Upper lobe of right lung (tissue), 1 donor: ENCODE data around the gene BHMT2. TPM values are rescaled to one million over a fixed set of nuclear protein-coding genes. Genes with fewer than 3 reads are reported as not detected.

ENCODE experiments used
- ATAC-seq: fragments of 200-7000 bp; cut with Tn5 transposase; one replicate; pipeline ENCODE4 v1.9.1; 2020; ENCODE audit warnings: mild to moderate bottlenecking, moderate library complexity
- DNase-seq: peaks from one replicate; pipeline ENCODE4 v3.0.0-alpha.2; 2020
- H3K27ac ChIP-seq: fragments of 200-600 bp; one replicate; pipeline ENCODE4 v1.8.0; 2022
- H3K27me3 ChIP-seq: fragments of 200-600 bp; one replicate; pipeline ENCODE4 v1.8.0; 2022; ENCODE audit warnings: mild to moderate bottlenecking
- H3K36me3 ChIP-seq: fragments of 200-600 bp; one replicate; pipeline ENCODE4 v1.8.0; 2022
- H3K4me1 ChIP-seq: fragments of 200-600 bp; one replicate; pipeline ENCODE4 v1.8.0; 2022
- H3K4me3 ChIP-seq: fragments of 200-600 bp; one replicate; pipeline ENCODE4 v1.8.0; 2022; ENCODE audit warnings: mild to moderate bottlenecking
- H3K9me3 ChIP-seq: fragments of 200-600 bp; one replicate; pipeline ENCODE4 v1.8.0; 2022
- intact Hi-C: fragments of 100-400 bp; cut with DNase I; formaldehyde crosslinking; loops from one replicate; pipeline ENCODE4 v1.11.0; 2022
- total RNA-seq: library from RNA; stranded (reverse); fragmentation: NEBNext Ultra II Directional; extraction: Animal tissue kit (Norgen Biotek cat#: 25700); gene quantifications from one replicate; pipeline ENCODE4 v1.2.1, GENCODE V29; 2021
- TF ChIP-seq, protein P1 (sequence below): fragments of 200-600 bp; IDR thresholded peaks from one replicate; pipeline ENCODE4 v1.8.0; 2022; ENCODE audit warnings: antibody characterized with exemption
- donor health status: DM: no; HTN: yes; CAD: no; lungs with severe emphysema.

Gene BHMT2
- total RNA-seq, 1 donor from 2014 or later = 4.7 TPM

DNA sequence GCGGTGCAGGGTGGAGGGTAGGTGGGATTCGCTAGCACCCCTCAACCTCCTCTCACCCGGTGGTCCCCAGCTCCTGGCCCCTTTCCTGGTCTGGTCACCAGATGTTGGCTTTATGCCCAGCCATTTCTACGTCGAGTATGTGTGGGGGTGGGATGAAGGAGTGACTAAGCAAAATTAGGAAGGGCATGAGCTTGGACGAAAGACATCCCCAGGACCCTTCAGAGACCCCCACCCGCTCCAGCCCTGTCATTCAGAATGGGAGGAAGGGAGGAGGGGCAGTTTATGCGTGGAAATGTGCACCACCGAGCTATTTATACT, 742 bp downstream of the BHMT2 start:
- H3K36me3 ChIP-seq = no peaks in the 10 kb centered on the region
- ATAC-seq (no peak), DNase-seq (no peak)
- H3K27ac ChIP-seq = no peak overlapping the region
- peak overlapping the region; percentile 41 for H3K4me3 ChIP-seq
- H3K9me3 ChIP-seq = peaks cover 6% of the 10 kb centered on the region
- intact Hi-C loops = no loop called here
- TF ChIP-seq, protein P1, sequence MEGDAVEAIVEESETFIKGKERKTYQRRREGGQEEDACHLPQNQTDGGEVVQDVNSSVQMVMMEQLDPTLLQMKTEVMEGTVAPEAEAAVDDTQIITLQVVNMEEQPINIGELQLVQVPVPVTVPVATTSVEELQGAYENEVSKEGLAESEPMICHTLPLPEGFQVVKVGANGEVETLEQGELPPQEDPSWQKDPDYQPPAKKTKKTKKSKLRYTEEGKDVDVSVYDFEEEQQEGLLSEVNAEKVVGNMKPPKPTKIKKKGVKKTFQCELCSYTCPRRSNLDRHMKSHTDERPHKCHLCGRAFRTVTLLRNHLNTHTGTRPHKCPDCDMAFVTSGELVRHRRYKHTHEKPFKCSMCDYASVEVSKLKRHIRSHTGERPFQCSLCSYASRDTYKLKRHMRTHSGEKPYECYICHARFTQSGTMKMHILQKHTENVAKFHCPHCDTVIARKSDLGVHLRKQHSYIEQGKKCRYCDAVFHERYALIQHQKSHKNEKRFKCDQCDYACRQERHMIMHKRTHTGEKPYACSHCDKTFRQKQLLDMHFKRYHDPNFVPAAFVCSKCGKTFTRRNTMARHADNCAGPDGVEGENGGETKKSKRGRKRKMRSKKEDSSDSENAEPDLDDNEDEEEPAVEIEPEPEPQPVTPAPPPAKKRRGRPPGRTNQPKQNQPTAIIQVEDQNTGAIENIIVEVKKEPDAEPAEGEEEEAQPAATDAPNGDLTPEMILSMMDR = no peak
- H3K4me1 ChIP-seq = no peaks in the 10 kb centered on the region
- peaks cover 19% of the 10 kb centered on the region for H3K27me3 ChIP-seq

DNA sequence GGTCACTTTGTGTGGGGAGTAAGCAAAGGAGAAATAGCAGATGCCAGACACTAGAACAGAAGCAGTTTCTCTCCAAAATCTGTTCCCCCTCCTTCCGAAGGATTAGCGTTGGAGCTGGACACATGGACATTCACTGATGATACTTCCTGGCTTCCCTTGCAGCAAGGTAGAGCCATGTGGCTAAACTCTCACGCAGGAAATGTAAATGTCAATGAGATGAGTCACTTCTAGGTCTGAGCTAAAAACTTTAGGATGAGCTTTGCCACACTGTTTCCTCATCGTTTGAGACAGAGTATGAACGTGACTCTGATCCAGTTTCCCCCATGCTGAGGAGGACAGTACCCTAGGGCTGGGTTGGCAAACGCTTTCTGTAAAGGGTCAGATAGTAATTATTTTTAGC, 5.1 kb downstream of the BHMT2 start:
- no peak overlapping the region for H3K4me3 ChIP-seq
- H3K27me3 ChIP-seq = peaks cover 7% of the 10 kb centered on the region
- no peak for DNase-seq
- H3K9me3 ChIP-seq = peaks cover 6% of the 10 kb centered on the region
- intact Hi-C loops = no loop called here
- ATAC-seq = no peak
- H3K27ac ChIP-seq = no peak overlapping the region
- H3K4me1 ChIP-seq = no peaks in the 10 kb centered on the region
- no peaks in the 10 kb centered on the region for H3K36me3 ChIP-seq
- TF ChIP-seq, protein P1 = no peak

DNA sequence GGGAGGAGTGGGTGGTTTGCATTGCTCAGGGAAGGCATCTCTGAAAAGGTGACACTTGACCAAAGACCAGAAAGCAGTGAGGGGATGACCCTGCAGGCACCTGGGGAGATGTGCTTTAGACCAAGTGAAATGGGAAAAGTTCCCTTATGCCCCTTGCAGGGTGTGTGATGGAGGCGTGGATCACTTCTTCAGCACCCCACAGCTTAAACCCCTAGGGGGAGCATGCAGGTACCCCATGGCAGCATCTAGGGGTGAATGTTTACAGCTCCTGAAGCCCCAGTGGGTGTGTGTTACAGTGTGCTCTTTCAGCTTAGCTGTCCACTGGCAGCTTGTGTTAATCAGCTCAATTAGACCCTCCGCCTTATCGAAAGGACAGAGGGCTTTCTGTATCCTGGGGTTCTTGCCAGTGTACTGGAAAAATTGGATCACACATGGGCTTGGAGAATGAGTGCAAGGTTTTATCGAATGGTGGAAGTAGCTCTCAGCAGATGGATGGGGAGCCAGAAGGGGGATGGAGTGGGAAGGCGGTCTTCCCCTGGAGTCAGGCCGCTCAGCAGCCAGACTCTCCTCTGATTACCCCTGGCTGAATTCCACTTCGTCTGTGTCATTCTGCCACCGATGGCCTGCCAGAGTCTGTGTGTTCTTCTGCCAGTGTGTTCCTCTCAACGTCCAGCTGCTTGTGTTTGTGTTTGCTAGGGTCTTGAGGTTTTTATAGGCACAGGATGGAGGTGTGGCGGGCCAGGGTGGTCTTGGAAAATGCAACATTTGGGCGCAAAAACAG, 6.3 kb downstream of the BHMT2 start:
- Histone ChIP-seq H3K36me3 (no peaks in the 10 kb centered on the region), H3K9me3 (peaks cover 6% of the 10 kb centered on the region), H3K4me1 (no peaks in the 10 kb centered on the region), H3K4me3 (no peak overlapping the region), H3K27me3 (no peaks in the 10 kb centered on the region), H3K27ac (no peak overlapping the region)
- intact Hi-C loops = no loop called here
- DNase-seq (no peak), ATAC-seq (no peak)
- TF ChIP-seq, protein P1 = no peak

DNA sequence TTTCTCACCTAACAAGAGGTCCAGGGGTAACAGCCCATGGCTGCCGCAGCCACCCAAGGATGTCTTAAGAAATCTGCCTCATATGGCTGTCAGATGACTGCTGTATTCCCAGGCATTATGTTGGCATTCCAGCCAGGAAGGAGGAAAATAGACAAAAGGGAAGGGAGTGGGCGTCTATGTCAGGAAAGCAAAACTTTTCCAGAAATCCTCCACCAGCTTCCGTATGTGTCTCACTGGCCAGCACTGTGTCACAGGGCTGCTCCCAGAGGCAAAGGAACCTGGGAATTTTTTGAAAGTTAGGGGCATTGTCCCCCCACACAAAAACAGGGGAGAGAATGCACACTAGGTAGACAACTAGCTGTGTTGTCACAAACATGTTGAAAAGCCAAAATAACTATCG, 7.3 kb downstream of the BHMT2 start:
- H3K4me1 ChIP-seq = no peaks in the 10 kb centered on the region
- no peaks in the 10 kb centered on the region for H3K36me3 ChIP-seq
- no peak for ATAC-seq
- H3K27ac ChIP-seq = no peak overlapping the region
- peaks cover 6% of the 10 kb centered on the region for H3K9me3 ChIP-seq
- no peaks in the 10 kb centered on the region for H3K27me3 ChIP-seq
- TF ChIP-seq, protein P1 = no peak
- no peak for DNase-seq
- H3K4me3 ChIP-seq = no peak overlapping the region
- intact Hi-C loops = no loop called here

DNA sequence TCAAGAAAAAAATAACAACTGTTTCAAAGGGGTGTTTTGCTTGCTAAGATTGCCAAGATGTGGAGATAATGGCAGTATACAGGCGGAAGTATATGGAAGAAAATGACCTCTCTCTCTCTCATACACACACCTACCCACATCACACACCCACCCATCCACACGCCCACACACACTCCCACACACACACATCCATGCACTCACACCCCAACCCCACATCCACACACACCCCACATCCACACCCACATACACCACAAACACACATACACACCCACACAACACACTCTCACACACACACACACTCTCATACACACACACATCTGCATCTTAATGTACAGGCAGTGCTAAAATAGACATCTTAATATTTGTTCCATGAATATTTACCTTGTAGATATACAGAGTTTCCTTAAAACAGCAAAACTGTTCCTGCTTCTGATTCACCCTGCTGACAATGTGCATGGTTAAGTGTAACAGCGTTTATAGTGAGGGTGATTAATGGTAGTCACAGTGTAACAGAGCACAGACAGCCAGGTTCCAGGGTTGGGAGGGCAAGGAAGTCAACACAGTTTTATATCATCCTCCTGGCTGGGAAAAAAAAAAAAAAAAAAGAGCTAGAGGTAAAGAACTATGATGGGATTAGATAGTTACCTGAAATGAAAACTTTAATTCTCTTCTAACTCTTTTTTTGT, 8.3 kb downstream of the BHMT2 start:
- ATAC-seq (peak; percentile 20), DNase-seq (no peak)
- TF ChIP-seq, protein P1 = no peak
- intact Hi-C loops = no loop called here
- Histone ChIP-seq H3K9me3 (peaks cover 6% of the 10 kb centered on the region), H3K4me1 (no peaks in the 10 kb centered on the region), H3K36me3 (no peaks in the 10 kb centered on the region), H3K27me3 (no peaks in the 10 kb centered on the region), H3K4me3 (no peak overlapping the region), H3K27ac (no peak overlapping the region)
